Measurements from ENCODE around the gene APOBR. TPM values are rescaled to one million over a fixed set of nuclear protein-coding genes. Genes with fewer than 3 reads are reported as not detected.
A peak's percentile ranks its signal among the peaks of the same experiment; 100 is the strongest.

The APOBR gene
- total and polyA plus RNA-seq, 9 of the 15 experiments (the other 6 are each of a cell fraction or from before 2014, with no cell fraction given): 0.08 to 6.1 (median 2.8) TPM; not detected in 1

GRCh38 chr16:28538733-28539596 lies 44.5 kb downstream of the APOBR start, which contains the start of gene NUPR1 (continued):
- TF ChIP-seq SMAD1 (IDR thresholded peaks at IDR 0.05; ENCODE audit: low read depth, low read length, partially characterized antibody): no peak
- no peak for TF ChIP-seq SRSF9 (IDR thresholded peaks at IDR 0.05; ENCODE audit: borderline replicate concordance, low read depth, low read length)
- TF ChIP-seq MAZ (CRISPR knock-in tag; conservative IDR thresholded peaks at IDR 0.05 in 1 of 2, IDR thresholded peaks at IDR 0.05 in 1 of 2): peak in 1 of 2 experiments; percentile 31; a peak in 1 of 4 replicates
- TF ChIP-seq HBP1 (CRISPR knock-in tag; IDR thresholded peaks at IDR 0.05): 0 out of 2 replicates have a peak, but pooled peaks have one; percentile 29
- no peak for TF ChIP-seq ZBTB26 (CRISPR knock-in tag; IDR thresholded peaks at IDR 0.05)
- no peak for TF ChIP-seq C11orf30 (IDR thresholded peaks at IDR 0.05; ENCODE audit: low read depth)
- no peak for TF ChIP-seq ARNT (IDR thresholded peaks at IDR 0.05)
- TF ChIP-seq PHF20 (IDR thresholded peaks at IDR 0.05; ENCODE audit: partially characterized antibody): no peak
- no peak for TF ChIP-seq CCNT2 (IDR thresholded peaks at IDR 0.05; ENCODE audit: borderline replicate concordance, extremely low read depth, insufficient read length, low read depth, low read length)
- peak; percentile 80 for TF ChIP-seq PTRF (tag; IDR thresholded peaks at IDR 0.05)
- TF ChIP-seq HINFP (tag; conservative IDR thresholded peaks at IDR 0.05; ENCODE audit: low read depth): 0 out of 2 replicates have a peak, but pooled peaks have one; percentile 49
- TF ChIP-seq ZNF512 (tag; IDR thresholded peaks at IDR 0.05): no peak
- TF ChIP-seq ZNF124 (CRISPR knock-in tag; IDR thresholded peaks at IDR 0.05): no peak
- 0 out of 2 replicates have a peak, but pooled peaks have one; percentile 78 for TF ChIP-seq ZNF449 (CRISPR knock-in tag; IDR thresholded peaks at IDR 0.05)
- no peak for TF ChIP-seq ZC3H4 (CRISPR knock-in tag; IDR thresholded peaks at IDR 0.05; ENCODE audit: borderline replicate concordance)
- TF ChIP-seq WHSC1 (IDR thresholded peaks at IDR 0.05; ENCODE audit: low read length): no peak
- TF ChIP-seq FOXJ2 (tag; IDR thresholded peaks at IDR 0.05): peak; percentile 86; the same call in 1 of the 2 replicates
- TF ChIP-seq TFAP4 (CRISPR knock-in tag; IDR thresholded peaks at IDR 0.05; ENCODE audit: borderline replicate concordance): no peak
